HepG2 (cell line): ENCODE results near the gene POLH. TPM values are rescaled to one million over a fixed set of nuclear protein-coding genes. Genes with fewer than 3 reads are reported as not detected.

Experiments used
- FOSL1 ChIP-seq: sonication (generic); formaldehyde crosslinking; IDR thresholded peaks from 2 replicates; pipeline ENCODE4 v1.9.0; 2021; ENCODE audit warnings: missing genetic modification reagents, borderline replicate concordance
- HDAC2 ChIP-seq: sonication (generic); formaldehyde crosslinking; IDR thresholded peaks from 2 replicates; pipeline ENCODE4 v1.4.0; 2020; ENCODE audit warnings: missing genetic modification reagents
- KLF9 ChIP-seq: IDR thresholded peaks from 2 replicates; pipeline ENCODE4 v1.6.1; 2016; ENCODE audit warnings: low read depth
- NR1H2 ChIP-seq: sonication (generic); formaldehyde crosslinking; IDR thresholded peaks from 2 replicates; pipeline ENCODE4 v1.8.1; 2022; ENCODE audit warnings: low read depth, missing genetic modification reagents, borderline replicate concordance
- NR2C2 ChIP-seq: sonication (generic); formaldehyde crosslinking; IDR thresholded peaks from 2 replicates; pipeline ENCODE4 v1.4.0; 2020; ENCODE audit warnings: missing genetic modification reagents, mild to moderate bottlenecking, moderate library complexity, borderline replicate concordance
- NRL ChIP-seq: sonication (generic); formaldehyde crosslinking; IDR thresholded peaks from 2 replicates; pipeline ENCODE4 v1.5.0; 2020; ENCODE audit warnings: missing genetic modification reagents, mild to moderate bottlenecking, moderate library complexity, borderline replicate concordance
- PHF5A ChIP-seq: IDR thresholded peaks from one replicate; pipeline ENCODE4 v1.6.1; 2018; ENCODE audit warnings: low read depth, missing genetic modification reagents; ENCODE audit not compliant: unreplicated experiment
- SMAD3 ChIP-seq: sonication (generic); formaldehyde crosslinking; IDR thresholded peaks from 2 replicates; pipeline ENCODE4 v1.4.0; 2020; ENCODE audit warnings: missing genetic modification reagents
- SP1 ChIP-seq, 2 experiments: fragments of 450-650 bp in 1 of 2; sonication (generic) in 1 of 2; formaldehyde crosslinking in 1 of 2; IDR thresholded peaks; 2 replicates each; pipeline versions ENCODE4 v1.4.0 to v1.6.1; 2016 to 2020; ENCODE audit warnings: missing genetic modification reagents in 1 of 2
- SYNCRIP ChIP-seq: fragments of 200-400 bp; formaldehyde crosslinking; IDR thresholded peaks from 2 replicates; pipeline ENCODE4 v1.6.1; 2018; ENCODE audit warnings: mild to moderate bottlenecking, low read depth, low read length; ENCODE audit not compliant: insufficient read depth
- TAF15 ChIP-seq: fragments of 200-400 bp; formaldehyde crosslinking; IDR thresholded peaks from one replicate; pipeline ENCODE4 v1.6.1; 2018; ENCODE audit warnings: mild to moderate bottlenecking, low read depth, low read length; ENCODE audit not compliant: poor library complexity, severe bottlenecking
- TP53 ChIP-seq: sonication (generic); formaldehyde crosslinking; conservative IDR thresholded peaks from 2 replicates; pipeline ENCODE4 v1.4.0; 2020; ENCODE audit warnings: missing genetic modification reagents
- ZFP62 ChIP-seq: sonication (generic); formaldehyde crosslinking; IDR thresholded peaks from 2 replicates; pipeline ENCODE4 v1.4.0; 2020; ENCODE audit warnings: missing genetic modification reagents
- ZNF234 ChIP-seq: sonication (generic); formaldehyde crosslinking; conservative IDR thresholded peaks from 2 replicates; pipeline ENCODE4 v1.5.1; 2020; ENCODE audit warnings: mild to moderate bottlenecking, missing genetic modification reagents
- ZNF446 ChIP-seq: sonication (generic); formaldehyde crosslinking; IDR thresholded peaks from 2 replicates; pipeline ENCODE4 v1.5.0; 2020; ENCODE audit warnings: mild to moderate bottlenecking, missing genetic modification reagents
- ZNF543 ChIP-seq: sonication (generic); formaldehyde crosslinking; IDR thresholded peaks from 2 replicates; pipeline ENCODE4 v1.4.0; 2020; ENCODE audit warnings: mild to moderate bottlenecking, missing genetic modification reagents
- ZNF614 ChIP-seq: IDR thresholded peaks from 2 replicates; pipeline ENCODE4 v1.6.1; 2018; ENCODE audit warnings: missing biosample characterization, missing genetic modification reagents, inconsistent platforms, borderline replicate concordance
- ZNF709 ChIP-seq: sonication (generic); formaldehyde crosslinking; IDR thresholded peaks from 2 replicates; pipeline ENCODE4 v1.5.0; 2020; ENCODE audit warnings: mild to moderate bottlenecking, missing genetic modification reagents
- polyA plus RNA-seq, 8 experiments: library from polyadenylated mRNA; depleted of rRNA in 3 of 8; stranded (reverse) in 7 of 8; unstranded in 1 of 8; fragments of >200 nt; fragmentation: Illumina TruSeq in 4 of 8; extraction: Trizol in 4 of 8; gene quantifications; 2 replicates each; pipeline versions ENCODE4 v1.2.1 to v1.2.3, GENCODE V29; 2011 to 2016; ENCODE audit warnings: low read depth in 4 of 8, missing spikeins in 1 of 8, mixed read lengths in 1 of 8; ENCODE audit not compliant: insufficient read depth in 1 of 8
- total RNA-seq, 5 experiments: library from RNA; depleted of rRNA; stranded (reverse); fragments of >200 nt; fragmentation: Illumina TruSeq; extraction: Trizol; gene quantifications; 2 replicates each; pipeline ENCODE4 v1.2.3, GENCODE V29; 2016; ENCODE audit warnings: low read depth in 1 of 5
- TF ChIP-seq, protein P1 (sequence below): sonication (generic); formaldehyde crosslinking; IDR thresholded peaks from 2 replicates; pipeline ENCODE4 v1.8.1; 2023; ENCODE audit warnings: missing genetic modification reagents, mild to moderate bottlenecking, borderline replicate concordance
- TF ChIP-seq, protein P2 (sequence below): sonication (generic); formaldehyde crosslinking; IDR thresholded peaks from 2 replicates; pipeline ENCODE4 v1.8.0; 2022; ENCODE audit warnings: mild to moderate bottlenecking, missing genetic modification reagents, moderate library complexity
- TF ChIP-seq, protein P3 (sequence below): sonication (generic); formaldehyde crosslinking; IDR thresholded peaks from 2 replicates; pipeline ENCODE4 v1.5.0; 2020; ENCODE audit warnings: missing genetic modification reagents, mild to moderate bottlenecking, borderline replicate concordance
- TF ChIP-seq, protein P4 (sequence below): sonication (generic); formaldehyde crosslinking; IDR thresholded peaks from 2 replicates; pipeline ENCODE4 v1.4.0; 2020; ENCODE audit warnings: mild to moderate bottlenecking, missing genetic modification reagents
- TF ChIP-seq, protein P5 (sequence below): IDR thresholded peaks from 2 replicates; pipeline ENCODE4 v1.6.1; 2012; ENCODE audit warnings: inconsistent platforms

Gene POLH
- total and polyA plus RNA-seq, 2 of the 13 experiments (the other 11 are each of a cell fraction or from before 2014, with no cell fraction given): 11.6 to 25.0 TPM

DNA sequence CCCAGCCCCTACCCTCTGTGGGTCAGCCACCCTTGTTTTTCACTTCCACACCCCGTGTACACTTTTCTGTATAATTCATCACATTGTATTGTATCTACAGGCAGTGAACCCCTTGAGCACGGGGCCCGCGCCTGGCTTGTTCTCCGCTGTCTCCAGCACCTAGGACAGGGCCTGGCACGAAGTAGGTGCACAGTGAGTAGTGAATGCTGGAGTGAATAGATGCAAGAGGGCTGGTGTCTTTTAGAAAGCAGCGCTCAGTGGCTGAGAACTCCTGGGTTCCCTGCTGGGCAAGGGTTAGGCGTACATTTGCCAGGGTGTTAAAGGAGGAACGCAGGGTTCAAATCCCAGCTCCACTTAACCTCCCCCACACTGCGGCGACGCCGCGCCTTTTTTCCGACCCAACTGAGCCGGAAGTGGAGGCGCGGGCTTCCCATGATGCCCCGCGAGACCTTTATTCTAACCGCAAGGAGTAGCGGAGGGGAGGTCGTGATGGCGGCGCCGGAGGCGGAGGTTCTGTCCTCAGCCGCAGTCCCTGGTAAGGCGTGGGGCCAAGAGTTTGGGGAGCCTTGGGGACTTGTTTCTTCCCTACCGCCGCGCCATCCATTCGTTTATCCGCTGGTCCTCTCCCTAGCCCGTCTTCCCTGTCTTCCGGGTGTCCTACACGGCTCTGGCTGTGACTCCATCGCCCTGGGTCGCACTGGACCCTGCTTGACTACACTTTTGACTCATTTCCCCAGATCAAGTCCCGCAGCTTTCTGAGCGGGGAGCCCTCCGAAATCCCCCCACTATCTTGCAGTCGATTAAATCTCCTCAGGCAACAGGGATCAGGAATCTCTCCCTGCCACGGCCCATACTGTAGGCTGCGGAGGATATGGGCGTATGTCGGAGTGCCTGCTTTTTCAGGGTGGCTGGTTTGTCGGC is 59.7 kb downstream of the POLH start, which contains the start of gene MAD2L1BP (continued):
- TF ChIP-seq, protein P1, sequence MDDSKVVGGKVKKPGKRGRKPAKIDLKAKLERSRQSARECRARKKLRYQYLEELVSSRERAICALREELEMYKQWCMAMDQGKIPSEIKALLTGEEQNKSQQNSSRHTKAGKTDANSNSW: no peak; the same call in 1 of the 2 replicates
- TF ChIP-seq TAF15 (peak; percentile 70), ZFP62 (CRISPR knock-in tag) (no peak), SP1 (IDR thresholded peaks at IDR 0.05) (no peak), SP1 (CRISPR knock-in tag; IDR thresholded peaks at IDR 0.05) (peak; percentile 25; the same call in 1 of the 2 replicates), SMAD3 (CRISPR knock-in tag) (peak; percentile 52; the same call in 1 of the 2 replicates), ZNF446 (CRISPR knock-in tag) (peak; percentile 60; the same call in 1 of the 2 replicates), ZNF614 (peak; percentile 73; the same call in 1 of the 2 replicates), PHF5A (no peak), ZNF709 (CRISPR knock-in tag) (peak; percentile 89; the same call in 1 of the 2 replicates), NRL (CRISPR knock-in tag) (peak; percentile 98), SYNCRIP (no peak), ZNF234 (CRISPR knock-in tag) (no peak), FOSL1 (CRISPR knock-in tag) (no peak; the same call in 1 of the 2 replicates), ZNF543 (peak; percentile 35; the same call in 1 of the 2 replicates), NR2C2 (CRISPR knock-in tag) (peak; percentile 83), HDAC2 (CRISPR knock-in tag) (peak; percentile 38; the same call in 1 of the 2 replicates), TP53 (CRISPR knock-in tag) (0 out of 2 replicates have a peak, but pooled peaks have one; percentile 36), NR1H2 (CRISPR knock-in tag) (0 out of 2 replicates have a peak, but pooled peaks have one; percentile 82), KLF9 (CRISPR knock-in tag) (no peak; the same call in 1 of the 2 replicates)
- TF ChIP-seq, protein P2, sequence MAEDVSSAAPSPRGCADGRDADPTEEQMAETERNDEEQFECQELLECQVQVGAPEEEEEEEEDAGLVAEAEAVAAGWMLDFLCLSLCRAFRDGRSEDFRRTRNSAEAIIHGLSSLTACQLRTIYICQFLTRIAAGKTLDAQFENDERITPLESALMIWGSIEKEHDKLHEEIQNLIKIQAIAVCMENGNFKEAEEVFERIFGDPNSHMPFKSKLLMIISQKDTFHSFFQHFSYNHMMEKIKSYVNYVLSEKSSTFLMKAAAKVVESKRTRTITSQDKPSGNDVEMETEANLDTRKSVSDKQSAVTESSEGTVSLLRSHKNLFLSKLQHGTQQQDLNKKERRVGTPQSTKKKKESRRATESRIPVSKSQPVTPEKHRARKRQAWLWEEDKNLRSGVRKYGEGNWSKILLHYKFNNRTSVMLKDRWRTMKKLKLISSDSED (CRISPR knock-in tag): no peak
- TF ChIP-seq, protein P3, sequence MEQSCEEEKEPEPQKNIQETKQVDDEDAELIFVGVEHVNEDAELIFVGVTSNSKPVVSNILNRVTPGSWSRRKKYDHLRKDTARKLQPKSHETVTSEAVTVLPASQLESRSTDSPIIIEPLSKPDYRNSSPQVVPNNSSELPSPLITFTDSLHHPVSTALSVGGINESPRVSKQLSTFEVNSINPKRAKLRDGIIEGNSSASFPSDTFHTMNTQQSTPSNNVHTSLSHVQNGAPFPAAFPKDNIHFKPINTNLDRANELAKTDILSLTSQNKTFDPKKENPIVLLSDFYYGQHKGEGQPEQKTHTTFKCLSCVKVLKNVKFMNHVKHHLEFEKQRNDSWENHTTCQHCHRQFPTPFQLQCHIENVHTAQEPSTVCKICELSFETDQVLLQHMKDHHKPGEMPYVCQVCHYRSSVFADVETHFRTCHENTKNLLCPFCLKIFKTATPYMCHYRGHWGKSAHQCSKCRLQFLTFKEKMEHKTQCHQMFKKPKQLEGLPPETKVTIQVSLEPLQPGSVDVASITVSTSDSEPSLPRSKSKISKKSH (CRISPR knock-in tag): peak; percentile 79
- TF ChIP-seq, protein P4, sequence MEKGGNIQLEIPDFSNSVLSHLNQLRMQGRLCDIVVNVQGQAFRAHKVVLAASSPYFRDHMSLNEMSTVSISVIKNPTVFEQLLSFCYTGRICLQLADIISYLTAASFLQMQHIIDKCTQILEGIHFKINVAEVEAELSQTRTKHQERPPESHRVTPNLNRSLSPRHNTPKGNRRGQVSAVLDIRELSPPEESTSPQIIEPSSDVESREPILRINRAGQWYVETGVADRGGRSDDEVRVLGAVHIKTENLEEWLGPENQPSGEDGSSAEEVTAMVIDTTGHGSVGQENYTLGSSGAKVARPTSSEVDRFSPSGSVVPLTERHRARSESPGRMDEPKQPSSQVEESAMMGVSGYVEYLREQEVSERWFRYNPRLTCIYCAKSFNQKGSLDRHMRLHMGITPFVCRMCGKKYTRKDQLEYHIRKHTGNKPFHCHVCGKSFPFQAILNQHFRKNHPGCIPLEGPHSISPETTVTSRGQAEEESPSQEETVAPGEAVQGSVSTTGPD: peak; percentile 86; the same call in 1 of the 2 replicates
- TF ChIP-seq, protein P5, sequence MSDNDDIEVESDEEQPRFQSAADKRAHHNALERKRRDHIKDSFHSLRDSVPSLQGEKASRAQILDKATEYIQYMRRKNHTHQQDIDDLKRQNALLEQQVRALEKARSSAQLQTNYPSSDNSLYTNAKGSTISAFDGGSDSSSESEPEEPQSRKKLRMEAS: peak; percentile 93
